CD14-positive monocyte (primary cell): ENCODE measurements around the gene LRRFIP1. TPM values are rescaled to one million over a fixed set of nuclear protein-coding genes. Genes with fewer than 3 reads are reported as not detected.

Experiments
- DNase-seq, 3 donors: peaks; one replicate each; pipeline ENCODE4 v3.0.0-alpha.2; 2011 to 2022
- H2AFZ ChIP-seq: 2 replicates; pipeline ENCODE4 v1.6.0; 2012; ENCODE audit warnings: mild to moderate bottlenecking, low read depth, low read length, inconsistent platforms; ENCODE audit not compliant: insufficient read depth, poor library complexity, severe bottlenecking
- H3K27ac ChIP-seq, 2 donors: 1 replicate in 1 of 2; 2 replicates in 1 of 2; pipeline ENCODE4 v1.5.1; 2012 to 2013; ENCODE audit warnings: low read length in 2 of 2, control low read depth in 1 of 2, inconsistent platforms in 1 of 2, low read depth in 1 of 2, mild to moderate bottlenecking in 1 of 2
- H3K27me3 ChIP-seq, 2 donors: one replicate each; pipeline versions ENCODE4 v1.6.0 to v1.6.1; 2011 to 2013; ENCODE audit warnings: low read length in 2 of 2; ENCODE audit not compliant: control insufficient read depth in 2 of 2, insufficient read depth in 2 of 2
- H3K36me3 ChIP-seq, 2 donors: replicated peaks in 1 of 2; 1 replicate in 1 of 2; 2 replicates in 1 of 2; pipeline versions ENCODE4 v1.5.1 to v1.6.1; 2012 to 2013; ENCODE audit warnings: low read length in 2 of 2, control low read depth in 1 of 2, inconsistent platforms in 1 of 2, mild to moderate bottlenecking in 1 of 2; ENCODE audit not compliant: insufficient read depth in 2 of 2, control insufficient read depth in 1 of 2
- H3K4me1 ChIP-seq, 2 donors: 1 replicate in 1 of 2; 2 replicates in 1 of 2; pipeline versions ENCODE4 v1.5.1 to v1.6.1; 2012 to 2013; ENCODE audit warnings: low read length in 2 of 2, control low read depth in 1 of 2, inconsistent platforms in 1 of 2, mild to moderate bottlenecking in 1 of 2, moderate library complexity in 1 of 2; ENCODE audit not compliant: insufficient read depth in 2 of 2, control insufficient read depth in 1 of 2
- H3K4me2 ChIP-seq: replicated peaks from 2 replicates; pipeline ENCODE3; 2012; ENCODE audit warnings: low read length, moderate library complexity, mild to moderate bottlenecking; ENCODE audit not compliant: poor library complexity, severe bottlenecking; ENCODE audit errors: extremely low read depth
- H3K4me3 ChIP-seq, 3 experiments: fragments of 200-600 bp in 1 of 3; sonication (generic) in 1 of 3; replicated peaks in 1 of 3; 1 replicate in 2 of 3; 2 replicates in 1 of 3; pipeline ENCODE4 v1.5.1; 2011 to 2013; ENCODE audit warnings: low read length in 3 of 3, mild to moderate bottlenecking in 3 of 3, control low read depth in 2 of 3, low read depth in 2 of 3, inconsistent platforms in 1 of 3, moderate library complexity in 1 of 3
- H3K79me2 ChIP-seq: 2 replicates; pipeline ENCODE4 v1.6.0; 2012; ENCODE audit warnings: mild to moderate bottlenecking, control low read depth, inconsistent platforms, low read length, moderate library complexity; ENCODE audit not compliant: insufficient read depth
- H3K9ac ChIP-seq: 2 replicates; pipeline ENCODE4 v1.6.0; 2017; ENCODE audit warnings: low read length, mild to moderate bottlenecking; ENCODE audit not compliant: insufficient read depth, poor library complexity, severe bottlenecking
- H3K9me3 ChIP-seq, 2 donors: replicated peaks in 1 of 2; 1 replicate in 1 of 2; 2 replicates in 1 of 2; pipeline versions ENCODE4 v1.5.1 to v1.6.1; 2012 to 2013; ENCODE audit warnings: low read length in 2 of 2, control low read depth in 1 of 2; ENCODE audit not compliant: control insufficient read depth in 1 of 2, insufficient read depth in 1 of 2
- H4K20me1 ChIP-seq: 2 replicates; pipeline ENCODE4 v1.6.0; 2012; ENCODE audit warnings: mild to moderate bottlenecking, low read length, control low read depth, moderate library complexity; ENCODE audit not compliant: insufficient read depth
- H3K27ac Mint-ChIP-seq, 7 donors: one replicate each; pipeline ENCODE4 v1.8.0; 2020; ENCODE audit warnings: mild to moderate bottlenecking in 7 of 7, mixed read lengths in 7 of 7, moderate library complexity in 6 of 7, inconsistent platforms in 2 of 7
- H3K27me3 Mint-ChIP-seq, 3 donors: one replicate each; pipeline ENCODE4 v1.8.0; 2021 to 2022; ENCODE audit warnings: low read depth in 3 of 3, mild to moderate bottlenecking in 3 of 3, mixed read lengths in 3 of 3, moderate library complexity in 3 of 3, inconsistent platforms in 1 of 3
- H3K36me3 Mint-ChIP-seq, 2 donors: one replicate each; pipeline ENCODE4 v1.8.0; 2020; ENCODE audit warnings: mixed read lengths in 2 of 2, inconsistent platforms in 1 of 2, mild to moderate bottlenecking in 1 of 2
- H3K4me1 Mint-ChIP-seq: one replicate; pipeline ENCODE4 v1.8.0; 2020; ENCODE audit warnings: mild to moderate bottlenecking, mixed read lengths
- H3K4me3 Mint-ChIP-seq, 2 donors: one replicate each; pipeline ENCODE4 v1.8.0; 2020; ENCODE audit warnings: mild to moderate bottlenecking in 2 of 2, mixed read lengths in 2 of 2, moderate library complexity in 1 of 2
- H3K9me3 Mint-ChIP-seq, 7 donors: one replicate each; pipeline ENCODE4 v1.8.0; 2020 to 2022; ENCODE audit warnings: mixed read lengths in 7 of 7, mild to moderate bottlenecking in 6 of 7, moderate library complexity in 6 of 7, inconsistent platforms in 2 of 7
- CTCF ChIP-seq: fragments of 200-600 bp; IDR thresholded peaks from one replicate; pipeline ENCODE4 v1.8.0; 2022; ENCODE audit warnings: antibody characterized with exemption, mild to moderate bottlenecking
- WGBS: methylation state at CpG from one replicate; pipeline ENCODE4 v1.1.5; 2013; ENCODE audit warnings: missing lambda C conversion rate; ENCODE audit not compliant: insufficient coverage; 5-methylcytosine and 5-hydroxymethylcytosine counted together
- intact Hi-C, 2 donors: fragments of 100-400 bp; cut with micrococcal nuclease; formaldehyde crosslinking; loops; one replicate each; pipeline versions ENCODE4 v1.15.0 to v1.15.1; 2023
- polyA plus RNA-seq, 3 donors: library from polyadenylated mRNA; depleted of rRNA in 1 of 3; unstranded in 2 of 3; stranded (reverse) in 1 of 3; fragments of 300-500 nt in 2 of 3; fragments of >200 nt in 1 of 3; fragmentation: Illumina TruSeq in 2 of 3; gene quantifications; 1 replicate in 2 of 3; 2 replicates in 1 of 3; pipeline ENCODE4 v1.2.3, GENCODE V29; 2012 to 2021

LRRFIP1 gene
- polyA plus RNA-seq, 3 donors, result 67.3 to 148 (median 98.3) TPM

GRCh38 chr2:237642038-237642734, 14.8 kb downstream of the LRRFIP1 start:
- H3K36me3 ChIP-seq, result no peaks in the 10 kb centered on the region
- Mint-ChIP-seq H3K27ac (no peak overlapping the region), H3K4me3 (no peak overlapping the region), H3K9me3 (peaks cover 0 to 4% (median 0%) of the 10 kb centered on the region in 7 donors), H3K4me1 (peaks cover 2% of the 10 kb centered on the region), H3K27me3 (peaks cover 1 to 12% (median 5%) of the 10 kb centered on the region in 3 donors), H3K36me3 (peaks cover 0 to 16% of the 10 kb centered on the region in 2 donors)
- H4K20me1 ChIP-seq, result no peaks in the 10 kb centered on the region
- H3K4me3 ChIP-seq, result no peak overlapping the region
- no peak overlapping the region for H3K27ac ChIP-seq
- no peaks in the 10 kb centered on the region for H3K27me3 ChIP-seq
- H3K4me1 ChIP-seq, result no peaks in the 10 kb centered on the region
- H2AFZ ChIP-seq, result no peak overlapping the region
- DNase-seq, result no peak
- WGBS, result 98% methylated on average over 12 of the region's 12 CpGs
- H3K4me2 ChIP-seq, result no peak overlapping the region
- TF ChIP-seq CTCF, result no peak
- H3K9me3 ChIP-seq, result peaks cover 0 to 2% of the 10 kb centered on the region in 2 donors
- intact Hi-C loops, result no loop called here
- no peaks in the 10 kb centered on the region for H3K79me2 ChIP-seq
- H3K9ac ChIP-seq, result no peak overlapping the region

GRCh38 chr2:237643066-237643465, 15.7 kb downstream of the LRRFIP1 start:
- Mint-ChIP-seq H3K4me1 (peaks cover 2% of the 10 kb centered on the region), H3K4me3 (no peak overlapping the region), H3K27me3 (peaks cover 0 to 10% (median 5%) of the 10 kb centered on the region in 3 donors), H3K36me3 (peaks cover 0 to 16% of the 10 kb centered on the region in 2 donors), H3K27ac (no peak overlapping the region), H3K9me3 (peaks cover 0 to 4% (median 0%) of the 10 kb centered on the region in 7 donors)
- intact Hi-C loops, result no loop called here
- no peak for TF ChIP-seq CTCF
- no peaks in the 10 kb centered on the region for H3K79me2 ChIP-seq
- peaks cover 0 to 2% of the 10 kb centered on the region in 2 donors for H3K9me3 ChIP-seq
- H3K9ac ChIP-seq, result no peak overlapping the region
- no peaks in the 10 kb centered on the region for H4K20me1 ChIP-seq
- H3K36me3 ChIP-seq, result no peaks in the 10 kb centered on the region
- H3K27me3 ChIP-seq, result no peaks in the 10 kb centered on the region
- H3K4me3 ChIP-seq, result no peak overlapping the region
- no peak for DNase-seq
- no peak overlapping the region for H3K4me2 ChIP-seq
- H3K27ac ChIP-seq, result no peak overlapping the region
- 91% methylated on average over 13 of the region's 13 CpGs for WGBS
- no peaks in the 10 kb centered on the region for H3K4me1 ChIP-seq
- no peak overlapping the region for H2AFZ ChIP-seq
